Measurements from ENCODE around the gene APBA2. TPM values are rescaled to one million over a fixed set of nuclear protein-coding genes. Genes with fewer than 3 reads are reported as not detected.

APBA2 gene
- total RNA-seq, 2 donors from 2014 or later: 0.47 to 0.48 TPM

- no peak for DNase-seq (ENCODE audit: low spot score)
- TF ChIP-seq CTCF (IDR thresholded peaks at IDR 0.05): no peak
- no peak overlapping the region for H3K4me3 ChIP-seq
These were observed 246.2 kb downstream of the APBA2 start for GRCh38 chr15:29131840-29132420.

GRCh38 chr15:29132735-29133181 is 247.0 kb downstream of the APBA2 start:
- DNase-seq (ENCODE audit: low spot score): no peak
- TF ChIP-seq CTCF (IDR thresholded peaks at IDR 0.05): no peak
- Histone ChIP-seq H3K27ac (no peak overlapping the region), H3K4me1 (no peaks in the 10 kb centered on the region), H3K9me3 (no peaks in the 10 kb centered on the region), H3K36me3 (no peaks in the 10 kb centered on the region), H3K27me3 (no peaks in the 10 kb centered on the region), H3K4me3 (no peak overlapping the region)

More at GRCh38 chr15:29131840-29132420, 246.2 kb downstream of the APBA2 start:
- no peaks in the 10 kb centered on the region for H3K27me3 ChIP-seq
- no peaks in the 10 kb centered on the region for H3K9me3 ChIP-seq
- no peak overlapping the region for H3K27ac ChIP-seq
- no peaks in the 10 kb centered on the region for H3K4me1 ChIP-seq
- no peaks in the 10 kb centered on the region for H3K36me3 ChIP-seq

- Histone ChIP-seq H3K4me3 (no peak overlapping the region), H3K36me3 (no peaks in the 10 kb centered on the region), H3K27me3 (no peaks in the 10 kb centered on the region), H3K4me1 (no peaks in the 10 kb centered on the region), H3K27ac (no peak overlapping the region), H3K9me3 (no peaks in the 10 kb centered on the region)
- no peak for DNase-seq (ENCODE audit: low spot score)
- no peak for TF ChIP-seq CTCF (IDR thresholded peaks at IDR 0.05)
These were observed 247.5 kb downstream of the APBA2 start for GRCh38 chr15:29133321-29133720.

- Histone ChIP-seq H3K4me1 (no peaks in the 10 kb centered on the region), H3K36me3 (no peaks in the 10 kb centered on the region), H3K27ac (no peak overlapping the region), H3K4me3 (no peak overlapping the region), H3K9me3 (no peaks in the 10 kb centered on the region), H3K27me3 (no peaks in the 10 kb centered on the region)
- no peak for DNase-seq (ENCODE audit: low spot score)
- TF ChIP-seq CTCF (IDR thresholded peaks at IDR 0.05): no peak
These were observed 248.0 kb downstream of the APBA2 start for GRCh38 chr15:29133791-29134190.

- no peak overlapping the region for H3K27ac ChIP-seq
- H3K27me3 ChIP-seq: no peaks in the 10 kb centered on the region
- H3K4me3 ChIP-seq: no peak overlapping the region
- no peaks in the 10 kb centered on the region for H3K36me3 ChIP-seq
- H3K9me3 ChIP-seq: no peaks in the 10 kb centered on the region
- DNase-seq (ENCODE audit: low spot score): no peak
- no peaks in the 10 kb centered on the region for H3K4me1 ChIP-seq
- no peak for TF ChIP-seq CTCF (IDR thresholded peaks at IDR 0.05)
These were observed 248.5 kb downstream of the APBA2 start for GRCh38 chr15:29134239-29134638.

All from right atrium auricular region (tissue), 2 donors.